GM23338 (cell line): ENCODE results near the gene SEZ6L. TPM values are rescaled to one million over a fixed set of nuclear protein-coding genes. Genes with fewer than 3 reads are reported as not detected.

Source experiments
- ATAC-seq: fragments of 200-7000 bp; cut with Tn5 transposase; 3 replicates; pipeline ENCODE4 v1.9.1; 2020
- DNase-seq: peaks from one replicate; pipeline ENCODE4 v3.0.0-alpha.2; 2015; ENCODE audit warnings: low spot score
- H2AFZ ChIP-seq: fragments of 200-600 bp; sonication (generic); 2 replicates; pipeline ENCODE4 v1.8.0; 2016; ENCODE audit warnings: antibody characterized with exemption, mild to moderate bottlenecking, moderate library complexity
- H3F3A ChIP-seq: fragments of 200-600 bp; sonication (generic); replicated peaks from 2 replicates; pipeline ENCODE4 v1.8.0; 2017; ENCODE audit warnings: antibody characterized with exemption, mixed run types, low read depth
- H3K27ac ChIP-seq: fragments of 200-600 bp; sonication (generic); 2 replicates; pipeline ENCODE4 v1.6.1; 2016; ENCODE audit warnings: low read depth
- H3K27me3 ChIP-seq: fragments of 200-600 bp; sonication (generic); 2 replicates; pipeline ENCODE4 v1.8.0; 2016; ENCODE audit warnings: mild to moderate bottlenecking, mixed run types, moderate library complexity; ENCODE audit not compliant: insufficient read depth
- H3K36me3 ChIP-seq: fragments of 200-600 bp; sonication (generic); 2 replicates; pipeline ENCODE4 v1.8.0; 2016; ENCODE audit warnings: mild to moderate bottlenecking; ENCODE audit not compliant: insufficient read depth
- H3K4me1 ChIP-seq: fragments of 200-600 bp; sonication (generic); 2 replicates; pipeline ENCODE4 v1.8.0; 2016; ENCODE audit warnings: mild to moderate bottlenecking, moderate library complexity; ENCODE audit not compliant: insufficient read depth
- H3K4me2 ChIP-seq: fragments of 200-600 bp; sonication (generic); 2 replicates; pipeline ENCODE4 v1.7.1; 2017; ENCODE audit warnings: mixed run types
- H3K4me3 ChIP-seq: fragments of 200-600 bp; sonication (generic); 2 replicates; pipeline ENCODE4 v1.6.1; 2016; ENCODE audit warnings: mixed run types
- H3K79me2 ChIP-seq: fragments of 200-600 bp; sonication (generic); replicated peaks from 2 replicates; pipeline ENCODE4 v1.8.0; 2017; ENCODE audit warnings: mild to moderate bottlenecking; ENCODE audit not compliant: insufficient read depth
- H3K9me2 ChIP-seq: fragments of 200-600 bp; sonication (generic); 2 replicates; pipeline ENCODE4 v1.8.0; 2017; ENCODE audit not compliant: insufficient read depth
- H4K20me1 ChIP-seq: fragments of 200-600 bp; sonication (generic); replicated peaks from 2 replicates; pipeline ENCODE4 v1.8.0; 2017; ENCODE audit warnings: mild to moderate bottlenecking; ENCODE audit not compliant: insufficient read depth
- H3K27ac Mint-ChIP-seq: 2 replicates; pipeline ENCODE4 v1.8.0; 2020; ENCODE audit warnings: inconsistent platforms, mild to moderate bottlenecking, moderate library complexity, mixed read lengths
- H3K27me3 Mint-ChIP-seq: 3 replicates; pipeline ENCODE4 v1.8.0; 2022; ENCODE audit warnings: low read depth, mild to moderate bottlenecking, moderate library complexity, mixed read lengths, inconsistent platforms; ENCODE audit not compliant: insufficient read depth, poor library complexity
- H3K36me3 Mint-ChIP-seq: 3 replicates; pipeline ENCODE4 v1.8.0; 2021; ENCODE audit warnings: low read depth, mild to moderate bottlenecking, inconsistent platforms, moderate library complexity, mixed read lengths
- H3K4me1 Mint-ChIP-seq: 3 replicates; pipeline ENCODE4 v1.8.0; 2020; ENCODE audit warnings: mild to moderate bottlenecking, inconsistent platforms, mixed read lengths
- H3K4me3 Mint-ChIP-seq: 3 replicates; pipeline ENCODE4 v1.8.0; 2021; ENCODE audit warnings: moderate library complexity, mild to moderate bottlenecking, inconsistent platforms, mixed read lengths
- H3K9me3 Mint-ChIP-seq: 3 replicates; pipeline ENCODE4 v1.8.0; 2020; ENCODE audit warnings: moderate library complexity, mild to moderate bottlenecking, inconsistent platforms, mixed read lengths
- CREB1 ChIP-seq: fragments of 250-450 bp; sonication (Bioruptor Pico); IDR thresholded peaks from 2 replicates; pipeline ENCODE4 v1.5.0; 2020; ENCODE audit warnings: low read depth, mild to moderate bottlenecking, moderate library complexity
- CTCF ChIP-seq, 2 experiments: fragments of 200-600 bp in 1 of 2; sonication (generic) in 1 of 2; conservative IDR thresholded peaks; 2 replicates each; pipeline versions ENCODE4 v1.5.1 to v1.6.1; 2016 to 2017; ENCODE audit warnings: antibody characterized with exemption in 2 of 2, low read depth in 2 of 2, mild to moderate bottlenecking in 2 of 2, moderate library complexity in 1 of 2
- ETS1 ChIP-seq: IDR thresholded peaks from 2 replicates; pipeline ENCODE4 v1.6.1; 2016; ENCODE audit warnings: antibody characterized with exemption
- EZH2 ChIP-seq: fragments of 200-600 bp; sonication (generic); IDR thresholded peaks from one replicate; pipeline ENCODE4 v1.8.0; 2017; ENCODE audit warnings: antibody characterized with exemption, mild to moderate bottlenecking, low read depth; ENCODE audit not compliant: unreplicated experiment
- EZH2phosphoT487 ChIP-seq: fragments of 200-600 bp; sonication (generic); IDR thresholded peaks from one replicate; pipeline ENCODE4 v1.8.1; 2018; ENCODE audit warnings: antibody characterized with exemption; ENCODE audit not compliant: unreplicated experiment
- JUNB ChIP-seq: IDR thresholded peaks from one replicate; pipeline ENCODE4 v1.6.1; 2016; ENCODE audit warnings: antibody characterized with exemption; ENCODE audit not compliant: unreplicated experiment
- NANOG ChIP-seq: IDR thresholded peaks from 2 replicates; pipeline ENCODE4 v1.6.1; 2016; ENCODE audit warnings: antibody characterized with exemption, borderline replicate concordance
- POLR2AphosphoS5 ChIP-seq: IDR thresholded peaks from 2 replicates; pipeline ENCODE4 v1.6.1; 2016; ENCODE audit warnings: antibody characterized with exemption, low read depth
- REST ChIP-seq: IDR thresholded peaks from one replicate; pipeline ENCODE4 v1.6.1; 2018; ENCODE audit warnings: antibody characterized with exemption; ENCODE audit not compliant: unreplicated experiment
- STAT1 ChIP-seq: IDR thresholded peaks from one replicate; pipeline ENCODE4 v1.6.1; 2016; ENCODE audit warnings: antibody characterized with exemption; ENCODE audit not compliant: unreplicated experiment
- ZNF114 ChIP-seq: fragments of 250-450 bp; sonication (Bioruptor Pico); IDR thresholded peaks from 2 replicates; pipeline ENCODE4 v1.5.0; 2020; ENCODE audit warnings: mild to moderate bottlenecking, moderate library complexity
- ZNF331 ChIP-seq: fragments of 250-450 bp; sonication (Bioruptor Pico); IDR thresholded peaks from 2 replicates; pipeline ENCODE4 v1.5.0; 2020; ENCODE audit warnings: low read depth, mild to moderate bottlenecking, moderate library complexity
- ZNF462 ChIP-seq: fragments of 250-450 bp; sonication (Bioruptor Pico); IDR thresholded peaks from 2 replicates; pipeline ENCODE4 v1.5.0; 2020; ENCODE audit warnings: mild to moderate bottlenecking, moderate library complexity
- polyA plus RNA-seq: library from polyadenylated mRNA; unstranded; fragments of >200 nt; fragmentation: Nextera tagmentation; extraction: Ambion mirVana; gene quantifications from 2 replicates; pipeline ENCODE4 v1.2.1, GENCODE V29; 2016
- total RNA-seq: library from RNA; depleted of rRNA; stranded (reverse); fragments of >200 nt; shearing (Covaris generic); gene quantifications from 2 replicates; pipeline ENCODE4 v1.2.3, GENCODE V29; 2014

SEZ6L gene
- total and polyA plus RNA-seq, 2 experiments from 2014 or later: 0.13 to 0.24 TPM

GRCh38 chr22:26264162-26264561 is 94.9 kb downstream of the SEZ6L start:
- Histone ChIP-seq H3K4me2 (no peak overlapping the region), H3K79me2 (no peaks in the 10 kb centered on the region), H3K9me2 (no peaks in the 10 kb centered on the region), H3K27me3 (no peaks in the 10 kb centered on the region; the same call in 1 of the 2 replicates), H3K4me1 (no peaks in the 10 kb centered on the region), H4K20me1 (no peaks in the 10 kb centered on the region; the same call in 1 of the 2 replicates), H2AFZ (no peak overlapping the region), H3K4me3 (no peak overlapping the region), H3F3A (no peaks in the 10 kb centered on the region), H3K27ac (no peak overlapping the region), H3K36me3 (no peaks in the 10 kb centered on the region)
- Mint-ChIP-seq H3K27ac (no peak overlapping the region), H3K27me3 (no peaks in the 10 kb centered on the region), H3K36me3 (no peaks in the 10 kb centered on the region), H3K4me1 (no peaks in the 10 kb centered on the region), H3K4me3 (no peak overlapping the region), H3K9me3 (no peaks in the 10 kb centered on the region)
- ATAC-seq: no peak
- no peak for TF ChIP-seq JUNB
- no peak for TF ChIP-seq STAT1
- no peak for TF ChIP-seq POLR2AphosphoS5
- TF ChIP-seq CTCF (conservative IDR thresholded peaks at IDR 0.05; ENCODE audit: low read depth in 2 of 2): no peak
- no peak for TF ChIP-seq ETS1
- TF ChIP-seq CREB1: no peak
- TF ChIP-seq EZH2phosphoT487: no peak
- TF ChIP-seq ZNF462 (CRISPR knock-in tag): no peak
- no peak for TF ChIP-seq EZH2
- TF ChIP-seq REST: no peak
- TF ChIP-seq ZNF331 (CRISPR knock-in tag): no peak
- no peak for TF ChIP-seq NANOG
- TF ChIP-seq ZNF114: no peak
- DNase-seq: no peak
